Peyer's patch (tissue), 4 donors: ENCODE measurements around the gene PLSCR2.

Experiments used
- POLR2A ChIP-seq, 2 donors: fragments of 450-650 bp; IDR thresholded peaks; one replicate each; pipeline ENCODE4 v1.5.1; 2017; ENCODE audit warnings: antibody characterized with exemption in 2 of 2, mild to moderate bottlenecking in 2 of 2, moderate library complexity in 2 of 2
- TF ChIP-seq, protein P1 (sequence below), 6 experiments: fragments of 450-650 bp in 4 of 6; fragments of 200-600 bp in 2 of 6; sonication (generic) in 1 of 6; IDR thresholded peaks; one replicate each; pipeline ENCODE4 v1.5.1; 2017 to 2019; ENCODE audit warnings: antibody characterized with exemption in 6 of 6, mild to moderate bottlenecking in 3 of 6, moderate library complexity in 1 of 6

DNA sequence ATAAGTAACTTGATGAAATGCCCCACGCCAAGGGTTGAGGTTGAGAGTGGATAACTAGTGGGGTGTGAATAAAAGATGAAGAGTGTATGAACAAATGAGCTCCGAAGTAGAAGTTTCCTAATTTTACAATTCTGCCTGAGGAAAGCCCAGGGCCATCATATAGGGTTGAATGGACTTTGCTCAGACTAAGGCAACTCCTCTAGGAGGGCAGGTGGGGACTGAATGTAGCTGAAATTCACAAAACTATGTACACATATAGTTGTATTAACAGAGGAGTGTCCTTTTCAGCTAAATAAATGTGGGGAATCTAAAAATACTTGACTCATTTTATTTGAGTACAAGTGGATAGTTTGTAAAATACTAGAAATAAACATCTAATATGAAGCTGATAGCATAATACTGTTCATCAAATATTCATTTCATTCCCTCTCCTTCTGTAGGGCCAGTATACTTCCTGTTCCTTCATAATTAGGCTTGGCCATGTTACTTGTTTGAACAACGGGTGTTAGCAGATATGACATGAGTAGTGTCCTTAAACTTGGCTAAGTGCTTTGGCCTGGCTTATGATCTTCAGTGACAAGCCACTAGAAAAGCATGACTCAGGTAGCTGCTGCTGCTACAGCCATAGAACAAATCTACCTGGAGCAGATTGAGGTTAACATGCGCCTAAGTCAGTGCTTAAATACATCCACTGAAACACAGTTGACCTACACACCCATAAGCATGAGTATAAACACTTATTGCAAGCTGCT lies 48.5 kb upstream of the PLSCR2 start:
- TF ChIP-seq, protein P1, sequence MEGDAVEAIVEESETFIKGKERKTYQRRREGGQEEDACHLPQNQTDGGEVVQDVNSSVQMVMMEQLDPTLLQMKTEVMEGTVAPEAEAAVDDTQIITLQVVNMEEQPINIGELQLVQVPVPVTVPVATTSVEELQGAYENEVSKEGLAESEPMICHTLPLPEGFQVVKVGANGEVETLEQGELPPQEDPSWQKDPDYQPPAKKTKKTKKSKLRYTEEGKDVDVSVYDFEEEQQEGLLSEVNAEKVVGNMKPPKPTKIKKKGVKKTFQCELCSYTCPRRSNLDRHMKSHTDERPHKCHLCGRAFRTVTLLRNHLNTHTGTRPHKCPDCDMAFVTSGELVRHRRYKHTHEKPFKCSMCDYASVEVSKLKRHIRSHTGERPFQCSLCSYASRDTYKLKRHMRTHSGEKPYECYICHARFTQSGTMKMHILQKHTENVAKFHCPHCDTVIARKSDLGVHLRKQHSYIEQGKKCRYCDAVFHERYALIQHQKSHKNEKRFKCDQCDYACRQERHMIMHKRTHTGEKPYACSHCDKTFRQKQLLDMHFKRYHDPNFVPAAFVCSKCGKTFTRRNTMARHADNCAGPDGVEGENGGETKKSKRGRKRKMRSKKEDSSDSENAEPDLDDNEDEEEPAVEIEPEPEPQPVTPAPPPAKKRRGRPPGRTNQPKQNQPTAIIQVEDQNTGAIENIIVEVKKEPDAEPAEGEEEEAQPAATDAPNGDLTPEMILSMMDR (IDR thresholded peaks at IDR 0.05): no peak
- no peak for TF ChIP-seq POLR2A (IDR thresholded peaks at IDR 0.05)
